ENCODE measurements around the gene XRN1.
A peak's percentile ranks its signal among the peaks of the same experiment; 100 is the strongest.
"Not testable (repeated sequence)": the region's sequence is repeated elsewhere in the genome, so short reads cannot be mapped to it uniquely, and the experiment has no call there.

Gene XRN1

GRCh38 chr3:142385078-142385477 is 62.8 kb downstream of the XRN1 start:
- Histone ChIP-seq H3K4me1 (ENCODE audit: low read depth, poor library complexity, severe bottlenecking) (no peaks in the 10 kb centered on the region), H3K27ac (no peak overlapping the region), H3K36me3 (ENCODE audit: insufficient read depth) (no peaks in the 10 kb centered on the region), H3K79me2 (ENCODE audit: insufficient read depth, low read depth) (no peaks in the 10 kb centered on the region), H2AFZ (ENCODE audit: low read depth) (no peak overlapping the region), H3K9ac (no peak overlapping the region), H3K27me3 (ENCODE audit: insufficient read depth, low read depth) (no peaks in the 10 kb centered on the region), H4K20me1 (ENCODE audit: insufficient read depth) (no peaks in the 10 kb centered on the region), H3K4me3 (IDR thresholded peaks at IDR 0.05; ENCODE audit: insufficient read depth, low read depth, low read length) (no peak overlapping the region), H3K4me2 (no peak overlapping the region)
- no peak for TF ChIP-seq CTCF (conservative IDR thresholded peaks at IDR 0.05; ENCODE audit: low read depth, low read length)

- no peak overlapping the region for H2AFZ ChIP-seq (ENCODE audit: low read depth)
- no peak overlapping the region for H3K9ac ChIP-seq
- no peaks in the 10 kb centered on the region for H3K4me1 ChIP-seq (ENCODE audit: low read depth, poor library complexity, severe bottlenecking)
- H3K4me2 ChIP-seq = no peak overlapping the region
- no peaks in the 10 kb centered on the region for H3K27me3 ChIP-seq (ENCODE audit: insufficient read depth, low read depth)
- H3K27ac ChIP-seq = no peak overlapping the region
- no peak for TF ChIP-seq CTCF (conservative IDR thresholded peaks at IDR 0.05; ENCODE audit: low read depth, low read length)
- H3K4me3 ChIP-seq (IDR thresholded peaks at IDR 0.05; ENCODE audit: insufficient read depth, low read depth, low read length) = no peak overlapping the region
- H3K36me3 ChIP-seq (ENCODE audit: insufficient read depth) = no peaks in the 10 kb centered on the region
- no peaks in the 10 kb centered on the region for H4K20me1 ChIP-seq (ENCODE audit: insufficient read depth)
- H3K79me2 ChIP-seq (ENCODE audit: insufficient read depth, low read depth) = no peaks in the 10 kb centered on the region
Observed at GRCh38 chr3:142374687-142375086, 73.2 kb downstream of the XRN1 start.

GRCh38 chr3:142369576-142369975 is 78.3 kb downstream of the XRN1 start:
- H3K27me3 ChIP-seq (ENCODE audit: insufficient read depth, low read depth); H4K20me1 ChIP-seq (ENCODE audit: insufficient read depth); H3K79me2 ChIP-seq (ENCODE audit: insufficient read depth, low read depth); H2AFZ ChIP-seq (ENCODE audit: low read depth); H3K4me3 ChIP-seq (IDR thresholded peaks at IDR 0.05; ENCODE audit: insufficient read depth, low read depth, low read length); H3K4me1 ChIP-seq (ENCODE audit: low read depth, poor library complexity, severe bottlenecking); H3K27ac ChIP-seq; H3K4me2 ChIP-seq; H3K36me3 ChIP-seq (ENCODE audit: insufficient read depth); H3K9ac ChIP-seq: not testable (repeated sequence)

GRCh38 chr3:142366434-142366833 is 81.4 kb downstream of the XRN1 start:
- Histone ChIP-seq H4K20me1 (ENCODE audit: insufficient read depth) (no peaks in the 10 kb centered on the region), H3K79me2 (ENCODE audit: insufficient read depth, low read depth) (no peaks in the 10 kb centered on the region), H3K4me2 (no peak overlapping the region), H3K36me3 (ENCODE audit: insufficient read depth) (no peaks in the 10 kb centered on the region), H3K27me3 (ENCODE audit: insufficient read depth, low read depth) (no peaks in the 10 kb centered on the region), H2AFZ (ENCODE audit: low read depth) (no peak overlapping the region), H3K4me3 (IDR thresholded peaks at IDR 0.05; ENCODE audit: insufficient read depth, low read depth, low read length) (no peak overlapping the region), H3K4me1 (ENCODE audit: low read depth, poor library complexity, severe bottlenecking) (no peaks in the 10 kb centered on the region), H3K27ac (no peak overlapping the region), H3K9ac (no peak overlapping the region)
- TF ChIP-seq CTCF (conservative IDR thresholded peaks at IDR 0.05; ENCODE audit: low read depth, low read length) = peak; percentile 60

- Histone ChIP-seq H3K36me3 (ENCODE audit: insufficient read depth) (no peaks in the 10 kb centered on the region), H3K27me3 (ENCODE audit: insufficient read depth, low read depth) (no peaks in the 10 kb centered on the region), H2AFZ (ENCODE audit: low read depth) (no peak overlapping the region), H4K20me1 (ENCODE audit: insufficient read depth) (no peaks in the 10 kb centered on the region), H3K4me2 (no peak overlapping the region), H3K4me1 (ENCODE audit: low read depth, poor library complexity, severe bottlenecking) (no peaks in the 10 kb centered on the region), H3K79me2 (ENCODE audit: insufficient read depth, low read depth) (no peaks in the 10 kb centered on the region), H3K4me3 (IDR thresholded peaks at IDR 0.05; ENCODE audit: insufficient read depth, low read depth, low read length) (no peak overlapping the region), H3K27ac (no peak overlapping the region), H3K9ac (no peak overlapping the region)
- no peak for TF ChIP-seq CTCF (conservative IDR thresholded peaks at IDR 0.05; ENCODE audit: low read depth, low read length)
Observed at GRCh38 chr3:142363936-142364467, 83.8 kb downstream of the XRN1 start.

GRCh38 chr3:142363433-142363832 is 84.4 kb downstream of the XRN1 start:
- H3K36me3 ChIP-seq (ENCODE audit: insufficient read depth); H3K27ac ChIP-seq; H4K20me1 ChIP-seq (ENCODE audit: insufficient read depth); H2AFZ ChIP-seq (ENCODE audit: low read depth); H3K79me2 ChIP-seq (ENCODE audit: insufficient read depth, low read depth); H3K4me2 ChIP-seq; H3K27me3 ChIP-seq (ENCODE audit: insufficient read depth, low read depth); H3K4me1 ChIP-seq (ENCODE audit: low read depth, poor library complexity, severe bottlenecking); H3K9ac ChIP-seq; H3K4me3 ChIP-seq (IDR thresholded peaks at IDR 0.05; ENCODE audit: insufficient read depth, low read depth, low read length): not testable (repeated sequence)

Measured in KMS-11 (cell line).